Measurements from ENCODE around the gene TIGD6. TPM values are rescaled to one million over a fixed set of nuclear protein-coding genes. Genes with fewer than 3 reads are reported as not detected.
"Not testable (repeated sequence)": the region's sequence is repeated elsewhere in the genome, so short reads cannot be mapped to it uniquely, and the experiment has no call there.

The TIGD6 gene
- total RNA-seq, 1 donor from 2014 or later, result 4.2 TPM

- no peak for ATAC-seq (ENCODE audit: low read depth)
- POLR2A ChIA-PET, result no interaction called here
- H3K9me3 Mint-ChIP-seq, result no peaks in the 10 kb centered on the region
Observed at GRCh38 chr5:149951138-149951749, 49.2 kb downstream of the TIGD6 start.

GRCh38 chr5:149948993-149949392 lies 51.5 kb downstream of the TIGD6 start:
- H3K4me3 Mint-ChIP-seq, result no peak overlapping the region
- CTCF ChIA-PET, result no interaction called here
- no peak for ATAC-seq (ENCODE audit: low read depth)

More at GRCh38 chr5:149951138-149951749, 49.2 kb downstream of the TIGD6 start:
- no peak for DNase-seq
- intact Hi-C loops (cut with micrococcal nuclease), result loop anchor here (10.0 kb wide), 1 partner anchor 1126 kb away; the partner anchor contains the start of gene ADRB2
- TF ChIP-seq CTCF (IDR thresholded peaks at IDR 0.05), result no peak
- H3K27ac Mint-ChIP-seq, result no peak overlapping the region
- H3K4me1 Mint-ChIP-seq, result no peaks in the 10 kb centered on the region
- CTCF ChIA-PET, result interaction anchor here (1.1 to 2.0 kb wide), 2 partner anchors 39 to 41 kb away, joined by 5 to 7 read pairs; no protein-coding TSS in a partner anchor
- peaks cover 7% of the 10 kb centered on the region for H3K27me3 Mint-ChIP-seq
- H3K4me3 Mint-ChIP-seq, result no peak overlapping the region
- no peaks in the 10 kb centered on the region for H3K36me3 Mint-ChIP-seq (ENCODE audit: low read depth)

GRCh38 chr5:149946118-149946517 lies 54.3 kb downstream of the TIGD6 start:
- H3K27ac Mint-ChIP-seq, result no peak overlapping the region
- peaks cover 4% of the 10 kb centered on the region for H3K27me3 Mint-ChIP-seq
- no peaks in the 10 kb centered on the region for H3K36me3 Mint-ChIP-seq (ENCODE audit: low read depth)
- no peaks in the 10 kb centered on the region for H3K4me1 Mint-ChIP-seq
- no peak overlapping the region for H3K4me3 Mint-ChIP-seq
- no peak for DNase-seq
- intact Hi-C loops (cut with micrococcal nuclease), result no loop called here
- TF ChIP-seq CTCF (IDR thresholded peaks at IDR 0.05), result no peak
- no peaks in the 10 kb centered on the region for H3K9me3 Mint-ChIP-seq
- CTCF ChIA-PET, result no interaction called here
- POLR2A ChIA-PET, result no interaction called here
- no peak for ATAC-seq (ENCODE audit: low read depth)

More at GRCh38 chr5:149948993-149949392, 51.5 kb downstream of the TIGD6 start:
- Mint-ChIP-seq H3K36me3 (ENCODE audit: low read depth) (no peaks in the 10 kb centered on the region), H3K4me1 (no peaks in the 10 kb centered on the region), H3K9me3 (no peaks in the 10 kb centered on the region), H3K27me3 (peaks cover 4% of the 10 kb centered on the region), H3K27ac (no peak overlapping the region)
- TF ChIP-seq CTCF (IDR thresholded peaks at IDR 0.05), result no peak
- no peak for DNase-seq
- POLR2A ChIA-PET, result no interaction called here
- intact Hi-C loops (cut with micrococcal nuclease), result no loop called here

- intact Hi-C loops (cut with micrococcal nuclease), result no loop called here
- Mint-ChIP-seq H3K27me3 (peaks cover 4% of the 10 kb centered on the region), H3K9me3 (no peaks in the 10 kb centered on the region), H3K36me3 (ENCODE audit: low read depth) (no peaks in the 10 kb centered on the region), H3K4me1 (no peaks in the 10 kb centered on the region), H3K4me3 (no peak within 1 kb of the TSS), H3K27ac (no peak within 1 kb of the TSS)
- ATAC-seq (ENCODE audit: low read depth) (no peak), DNase-seq (no peak)
- CTCF ChIA-PET, result no interaction called here
- POLR2A ChIA-PET, result no interaction called here
- TF ChIP-seq CTCF (IDR thresholded peaks at IDR 0.05), result no peak
Observed at GRCh38 chr5:149944666-149945065, 55.8 kb downstream of the TIGD6 start, which contains the start of gene PDE6A. Gene PDE6A, minus strand, starts transcription at chr5:149944793. Its CDS starts 120 bp downstream, at chr5:149944673.

- H3K9me3 Mint-ChIP-seq; CTCF ChIA-PET; H3K36me3 Mint-ChIP-seq (ENCODE audit: low read depth); ATAC-seq (ENCODE audit: low read depth); POLR2A ChIA-PET; H3K27ac Mint-ChIP-seq; H3K4me1 Mint-ChIP-seq; H3K4me3 Mint-ChIP-seq; H3K27me3 Mint-ChIP-seq; intact Hi-C loops (cut with micrococcal nuclease); DNase-seq: not testable (repeated sequence)
Observed at GRCh38 chr5:149943177-149943949, 57.1 kb downstream of the TIGD6 start.

Other genes starting within 250 kb of the TIGD6 start
- not detected in 2 replicates for gene PDE6A, start 55.9 kb downstream of the TIGD6 start, total RNA-seq
- gene SLC26A2, start 39.9 kb downstream of the TIGD6 start, total RNA-seq, result 8.9 and 11.0 TPM in 2 replicates
- gene HMGXB3, start 85 bp upstream of the TIGD6 start, total RNA-seq, result 28.5 and 36.8 TPM in 2 replicates
- 0.44 and 0.69 TPM in 2 replicates for gene CSF1R, start 85.9 kb upstream of the TIGD6 start, total RNA-seq
- 0.51 and 1.8 TPM in 2 replicates for gene PDGFRB, start 155.2 kb upstream of the TIGD6 start, total RNA-seq
- not detected in 2 replicates for gene CDX1, start 166.1 kb upstream of the TIGD6 start, total RNA-seq
- gene SLC6A7, start 189.4 kb upstream of the TIGD6 start, total RNA-seq, result not detected in 2 replicates